K562 (cell line): ENCODE results near the gene RXRB. TPM values are rescaled to one million over a fixed set of nuclear protein-coding genes. Genes with fewer than 3 reads are reported as not detected.

Source experiments
- ATAC-seq: fragments of 200-7000 bp; cut with Tn5 transposase; 3 replicates; pipeline ENCODE4 v1.9.1; 2020; ENCODE audit warnings: moderate library complexity
- BruUV-seq: library from RNA; stranded (reverse); fragments of 400-500 nt; replicated peaks from 2 replicates; lab custom pipeline; 2021; lab: Mats Ljungman, UMichigan
- CTCF ChIA-PET: fragments of 300-600 bp; formaldehyde crosslinking; extraction: SDS; loops from one replicate; lab custom pipeline; 2021; ENCODE audit warnings: low intra/inter-chr PET ratio; lab: Yijun Ruan, JAX
- POLR2A ChIA-PET: fragments of 300-600, 350-650 bp; sonication (Branson Sonifier 250); formaldehyde crosslinking; extraction: SDS; loops from one replicate; lab custom pipeline; 2021; ENCODE audit warnings: antibody characterized with exemption, inconsistent platforms; lab: Yijun Ruan, JAX
- DNase-seq, 4 experiments: peaks; one replicate each; pipeline versions ENCODE4 v3.0.0 to v3.0.0-alpha.2; 2011 to 2018; ENCODE audit warnings: low spot score in 3 of 4, mixed read lengths in 3 of 4; ENCODE audit errors: extremely low read depth in 1 of 4
- FAIRE-seq: peaks from 2 replicates; lab custom pipeline; 2011; peaks lifted over from hg19 to GRCh38; lab: Jason Lieb, UNC
- H2AFZ ChIP-seq: 2 replicates; pipeline ENCODE4 v1.6.0; 2011; ENCODE audit warnings: low read depth, low read length, control low read depth, inconsistent platforms
- H3K27ac ChIP-seq: fragments of 200-600 bp; 3 replicates; pipeline ENCODE4 v1.8.0; 2011; ENCODE audit warnings: low read depth, mild to moderate bottlenecking, control low read depth, inconsistent platforms, low read length, moderate library complexity, mixed read lengths; ENCODE audit errors: extremely low read depth
- H3K27me3 ChIP-seq, 2 experiments: fragments of 300-600 bp in 1 of 2; 2 replicates in 1 of 2; 3 replicates in 1 of 2; pipeline versions ENCODE4 v1.6.0 to v1.8.0; 2011; ENCODE audit warnings: inconsistent platforms in 2 of 2, low read length in 2 of 2, mild to moderate bottlenecking in 1 of 2, mixed read lengths in 1 of 2, moderate library complexity in 1 of 2; ENCODE audit not compliant: control insufficient read depth in 2 of 2, insufficient read depth in 2 of 2
- H3K36me3 ChIP-seq: fragments of 300-600 bp; 3 replicates; pipeline ENCODE4 v1.8.0; 2011; ENCODE audit warnings: mild to moderate bottlenecking, low read length, inconsistent platforms; ENCODE audit not compliant: control insufficient read depth, insufficient read depth
- H3K4me1 ChIP-seq, 2 experiments: fragments of 200-600 bp in 1 of 2; replicated peaks in 1 of 2; 2 replicates in 1 of 2; 3 replicates in 1 of 2; pipeline versions ENCODE4 v1.5.1 to v1.8.0; 2011; ENCODE audit warnings: inconsistent platforms in 2 of 2, low read length in 2 of 2, mild to moderate bottlenecking in 1 of 2, mixed read lengths in 1 of 2, moderate library complexity in 1 of 2; ENCODE audit not compliant: control insufficient read depth in 2 of 2, insufficient read depth in 2 of 2
- H3K4me2 ChIP-seq: 2 replicates; pipeline ENCODE4 v1.6.1; 2011; ENCODE audit warnings: low read length, control low read depth, inconsistent platforms, mixed read lengths; ENCODE audit not compliant: insufficient read depth
- H3K4me3 ChIP-seq: fragments of 200-600 bp; sonication (generic), shearing (Covaris generic); 2 replicates; pipeline ENCODE4 v1.5.1; 2016; ENCODE audit warnings: control low read depth, inconsistent platforms
- H3K79me2 ChIP-seq: fragments of 200-600 bp; 3 replicates; pipeline ENCODE4 v1.8.0; 2011; ENCODE audit warnings: low read length, inconsistent platforms; ENCODE audit not compliant: control insufficient read depth, insufficient read depth
- H3K9ac ChIP-seq, 2 experiments: 2 replicates each; pipeline versions ENCODE4 v1.6.0 to v1.6.1; 2011; ENCODE audit warnings: low read depth in 2 of 2, low read length in 2 of 2, control low read depth in 1 of 2, inconsistent platforms in 1 of 2, mild to moderate bottlenecking in 1 of 2, mixed read lengths in 1 of 2; ENCODE audit not compliant: insufficient read depth in 1 of 2
- H3K9me1 ChIP-seq: one replicate; pipeline ENCODE4 v1.6.0; 2011; ENCODE audit warnings: inconsistent platforms, mild to moderate bottlenecking, low read length, moderate library complexity; ENCODE audit not compliant: control insufficient read depth, insufficient read depth
- H3K9me3 ChIP-seq: replicated peaks from 2 replicates; pipeline ENCODE4 v1.5.1; 2011; ENCODE audit warnings: low read depth, low read length, inconsistent platforms; ENCODE audit not compliant: control insufficient read depth, insufficient read depth
- H4K20me1 ChIP-seq: replicated peaks from 2 replicates; pipeline ENCODE4 v1.6.1; 2011; ENCODE audit warnings: low read length, inconsistent platforms, mixed read lengths; ENCODE audit not compliant: control insufficient read depth, insufficient read depth
- BHLHE40 ChIP-seq: IDR thresholded peaks from 2 replicates; pipeline ENCODE4 v1.6.1; 2011; ENCODE audit warnings: low read length, improper control_type of control experiment
- CREB5 ChIP-seq: fragments of 250-450 bp; sonication (Bioruptor Pico); IDR thresholded peaks from 2 replicates; pipeline ENCODE4 v1.5.0; 2020; ENCODE audit warnings: mild to moderate bottlenecking
- GTF2F1 ChIP-seq: IDR thresholded peaks from 2 replicates; pipeline ENCODE4 v1.6.1; 2011; ENCODE audit warnings: low read depth, low read length, improper control_type of control experiment
- SMARCE1 ChIP-seq: fragments of 450-650 bp; IDR thresholded peaks from 2 replicates; pipeline ENCODE4 v1.7.1; 2016; ENCODE audit warnings: mild to moderate bottlenecking
- ZBTB43 ChIP-seq: sonication (generic); formaldehyde crosslinking; IDR thresholded peaks from 2 replicates; pipeline ENCODE4 v1.8.0; 2023; ENCODE audit warnings: mild to moderate bottlenecking, missing genetic modification reagents
- ZC3H8 ChIP-seq: fragments of 450-650 bp; IDR thresholded peaks from 2 replicates; pipeline ENCODE4 v1.6.1; 2017
- ZFP36 ChIP-seq: fragments of 150-350 bp; IDR thresholded peaks from 2 replicates; pipeline ENCODE4 v1.6.1; 2018; ENCODE audit warnings: low read length, low read depth; ENCODE audit not compliant: partially characterized antibody
- WGBS: fragments of 100-300 bp; shearing (Covaris generic); methylation state at CpG from one replicate; pipeline ENCODE4 v1.1.6; 2016; ENCODE audit warnings: low coverage, mixed read lengths; ENCODE audit not compliant: insufficient coverage; ENCODE audit errors: missing lambda C conversion rate; 5-methylcytosine and 5-hydroxymethylcytosine counted together
- in situ Hi-C: fragments of 300-500 bp; cut with MboI; formaldehyde crosslinking; loops from 4 replicates; pipeline ENCODE4 v1.15.0; 2018; ENCODE audit warnings: inconsistent platforms, mixed read lengths
- intact Hi-C: fragments of 100-400 bp; cut with micrococcal nuclease; formaldehyde crosslinking; loops from 2 replicates; pipeline ENCODE4 v1.14.2; 2022
- polyA plus RNA-seq, 8 experiments: library from polyadenylated mRNA; depleted of rRNA in 4 of 8; stranded (reverse) in 5 of 8; unstranded in 3 of 8; fragments of >200 nt; fragmentation: Nextera tagmentation in 2 of 8; fragmentation: Illumina TruSeq in 1 of 8; extraction: Ambion mirVana in 2 of 8; extraction: Trizol in 1 of 8; gene quantifications; 2 replicates each; pipeline versions ENCODE4 v1.2.1 to v1.2.3, GENCODE V29; 2011 to 2014; ENCODE audit warnings: inconsistent platforms in 1 of 8, missing spikeins in 1 of 8
- total RNA-seq, 7 experiments: library from RNA; depleted of rRNA in 6 of 7; stranded (reverse); fragments of >200 nt in 6 of 7; fragmentation: Illumina TruSeq in 2 of 7; extraction: Trizol in 2 of 7; gene quantifications; 2 replicates each; pipeline versions ENCODE4 v1.2.1 to v1.2.3, GENCODE V29; 2011 to 2021; ENCODE audit warnings: low replicate concordance in 1 of 7
- TF ChIP-seq, protein P1 (sequence below): fragments of 250-450 bp; sonication (Bioruptor Pico); IDR thresholded peaks from 2 replicates; pipeline ENCODE4 v1.9.0; 2021; ENCODE audit warnings: mild to moderate bottlenecking, inconsistent platforms

Gene RXRB
- total and polyA plus RNA-seq, 9 of the 15 experiments (the other 6 are each of a cell fraction or from before 2014, with no cell fraction given) = 0.76 to 35.5 (median 18.4) TPM

- TF ChIP-seq ZBTB43 (CRISPR knock-in tag) = no peak
- TF ChIP-seq ZC3H8 = no peak
- no peak for TF ChIP-seq ZFP36
- no peak for TF ChIP-seq SMARCE1
- TF ChIP-seq CREB5 (CRISPR knock-in tag) = no peak
These were observed 32.2 kb downstream of the RXRB start (continued) for GRCh38 chr6:33168284-33168601.

GRCh38 chr6:33167374-33168283, 32.8 kb downstream of the RXRB start:
- TF ChIP-seq, protein P1, sequence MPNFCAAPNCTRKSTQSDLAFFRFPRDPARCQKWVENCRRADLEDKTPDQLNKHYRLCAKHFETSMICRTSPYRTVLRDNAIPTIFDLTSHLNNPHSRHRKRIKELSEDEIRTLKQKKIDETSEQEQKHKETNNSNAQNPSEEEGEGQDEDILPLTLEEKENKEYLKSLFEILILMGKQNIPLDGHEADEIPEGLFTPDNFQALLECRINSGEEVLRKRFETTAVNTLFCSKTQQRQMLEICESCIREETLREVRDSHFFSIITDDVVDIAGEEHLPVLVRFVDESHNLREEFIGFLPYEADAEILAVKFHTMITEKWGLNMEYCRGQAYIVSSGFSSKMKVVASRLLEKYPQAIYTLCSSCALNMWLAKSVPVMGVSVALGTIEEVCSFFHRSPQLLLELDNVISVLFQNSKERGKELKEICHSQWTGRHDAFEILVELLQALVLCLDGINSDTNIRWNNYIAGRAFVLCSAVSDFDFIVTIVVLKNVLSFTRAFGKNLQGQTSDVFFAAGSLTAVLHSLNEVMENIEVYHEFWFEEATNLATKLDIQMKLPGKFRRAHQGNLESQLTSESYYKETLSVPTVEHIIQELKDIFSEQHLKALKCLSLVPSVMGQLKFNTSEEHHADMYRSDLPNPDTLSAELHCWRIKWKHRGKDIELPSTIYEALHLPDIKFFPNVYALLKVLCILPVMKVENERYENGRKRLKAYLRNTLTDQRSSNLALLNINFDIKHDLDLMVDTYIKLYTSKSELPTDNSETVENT (CRISPR knock-in tag) = no peak
- TF ChIP-seq BHLHE40 = peak; percentile 53; the same call in 1 of the 2 replicates
- TF ChIP-seq GTF2F1 = no peak
- Histone ChIP-seq H3K4me2 (no peak overlapping the region), H3K36me3 (no peaks in the 10 kb centered on the region), H3K27me3 (peaks cover 5 to 37% of the 10 kb centered on the region in 2 experiments; a peak in 3 of 5 replicates), H3K9ac (peak overlapping the region in 1 of 2 experiments; percentile 36; a peak in 1 of 4 replicates), H2AFZ (no peak overlapping the region), H3K27ac (no peak overlapping the region), H3K9me1 (no peaks in the 10 kb centered on the region), H3K9me3 (no peaks in the 10 kb centered on the region), H4K20me1 (peaks cover 4% of the 10 kb centered on the region; the same call in 1 of the 2 replicates), H3K79me2 (no peaks in the 10 kb centered on the region), H3K4me3 (no peak overlapping the region), H3K4me1 (peaks cover 0 to 18% of the 10 kb centered on the region in 2 experiments; a peak in 1 of 5 replicates)
- no TSS peak for BruUV-seq
- ATAC-seq (no peak), DNase-seq (no peak), FAIRE-seq (no peak)
- ChIA-PET POLR2A (no interaction called here), CTCF (no interaction called here)
- intact Hi-C loops (no loop called here), in situ Hi-C loops (no loop called here)
- 3% methylated on average over 15 of the region's 19 CpGs for WGBS
